HG02870 (cell line): ENCODE measurements around the gene TMCC1.
"Not testable (repeated sequence)": the region's sequence is repeated elsewhere in the genome, so short reads cannot be mapped to it uniquely, and the experiment has no call there.

Experiments
- ATAC-seq: cut with Tn5 transposase; IDR thresholded peaks from one replicate; pipeline ENCODE4 v1.9.1; 2021; ENCODE audit warnings: mild to moderate bottlenecking, moderate library complexity; ENCODE audit not compliant: unreplicated experiment

The TMCC1 gene

DNA sequence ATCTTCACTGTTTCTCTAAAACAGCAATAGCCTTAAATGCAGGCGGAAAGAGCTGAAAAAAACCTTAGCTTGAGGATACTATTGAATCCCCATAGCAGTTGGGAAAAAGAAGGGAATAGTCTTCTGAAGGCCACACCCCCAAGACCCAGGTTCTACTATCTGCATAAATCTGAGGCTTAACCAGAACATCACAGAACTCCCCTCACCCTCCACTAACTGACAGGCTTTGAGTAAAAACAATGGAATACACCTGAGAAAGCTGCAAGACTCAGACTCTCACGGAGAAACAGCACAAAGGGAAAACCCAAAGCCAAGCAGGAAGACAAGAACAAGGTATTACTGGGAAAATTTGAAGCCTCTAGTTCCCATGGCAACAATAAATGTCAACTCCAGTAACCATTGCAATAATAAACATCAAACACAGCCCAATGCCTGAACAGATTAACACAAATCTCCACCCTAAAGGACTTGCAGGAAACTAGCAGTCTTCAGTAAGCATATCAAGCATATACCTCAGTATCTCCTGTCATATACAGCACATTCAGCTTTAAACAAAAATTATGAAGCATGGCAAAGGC is 56.4 kb downstream of the TMCC1 start:
- no peak for ATAC-seq

DNA sequence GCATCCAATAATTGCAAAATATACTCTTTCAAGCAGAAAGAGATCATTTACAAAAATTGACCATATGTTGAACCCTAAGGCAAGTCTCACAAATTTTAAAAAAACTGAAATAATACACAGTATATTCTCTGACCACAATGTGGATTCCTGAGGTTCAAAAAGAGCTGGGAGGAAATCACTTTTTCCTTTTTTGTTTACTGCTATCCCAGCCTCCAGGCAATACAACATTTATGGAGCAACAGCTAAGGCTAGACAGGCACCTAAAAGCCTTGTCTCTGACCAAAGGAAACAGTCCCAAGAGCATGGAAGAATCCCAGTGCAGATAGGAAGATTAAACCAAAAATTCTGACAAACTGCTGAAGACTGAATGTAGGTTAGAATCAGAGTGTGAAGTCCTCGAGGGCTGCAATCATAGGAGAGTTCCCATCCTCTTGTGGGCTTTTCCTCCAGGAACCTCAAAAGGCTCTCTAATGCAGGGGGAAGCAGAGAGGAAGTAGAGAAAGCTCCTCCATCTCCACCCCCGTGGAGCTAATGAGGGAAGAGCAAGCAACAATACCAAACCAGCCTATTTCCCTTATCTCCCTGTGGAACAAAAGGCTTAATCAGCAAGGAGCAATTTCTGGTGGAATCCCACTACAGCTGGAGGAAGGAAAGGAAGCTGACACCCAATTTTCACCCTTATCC is 57.0 kb downstream of the TMCC1 start:
- no peak for ATAC-seq

DNA sequence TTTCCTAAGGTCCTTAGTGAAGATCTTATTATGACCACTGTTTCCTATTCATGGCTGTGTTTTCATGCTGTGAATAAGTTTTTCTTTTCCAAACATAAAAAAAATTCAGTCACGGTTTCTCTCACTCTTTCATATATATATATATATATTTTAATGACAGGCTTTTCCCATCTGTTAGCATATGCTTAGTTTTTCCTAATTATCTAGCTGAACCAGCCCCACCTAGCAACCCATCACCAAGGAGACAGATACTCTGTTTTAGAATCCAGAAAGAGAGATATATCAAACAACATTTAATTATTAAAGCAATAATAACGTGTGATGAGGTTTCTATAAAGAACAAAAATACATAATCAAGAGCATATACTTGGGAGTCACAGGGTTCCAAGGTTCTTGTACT is 58.3 kb downstream of the TMCC1 start:
- ATAC-seq, result no peak

- ATAC-seq, result no peak
Measured at GRCh38 chr3:129834580-129834979, 58.9 kb downstream of the TMCC1 start.

GRCh38 chr3:129831942-129832341 is 61.6 kb downstream of the TMCC1 start:
- not testable (repeated sequence) for ATAC-seq

DNA sequence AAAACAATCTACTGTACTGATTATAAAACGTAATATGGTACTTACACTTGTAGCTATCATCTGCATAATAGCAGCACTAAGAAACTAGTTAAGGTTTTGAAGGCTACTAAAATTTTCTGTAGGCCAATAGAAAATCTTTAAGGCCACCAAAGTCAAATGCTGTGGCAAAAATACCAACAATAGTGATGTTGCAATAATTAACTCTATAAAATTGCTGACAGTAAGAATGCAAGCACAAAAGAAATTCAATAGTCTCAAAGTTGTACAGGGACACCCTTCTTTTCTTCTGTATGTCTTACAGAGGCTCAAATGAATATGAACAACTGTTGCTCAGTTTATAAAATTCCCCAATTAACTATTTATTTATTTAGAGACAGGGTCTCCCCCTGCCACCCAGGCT is 62.0 kb downstream of the TMCC1 start:
- no peak for ATAC-seq

- no peak for ATAC-seq
Measured at GRCh38 chr3:129829640-129830039, 63.9 kb downstream of the TMCC1 start.

DNA sequence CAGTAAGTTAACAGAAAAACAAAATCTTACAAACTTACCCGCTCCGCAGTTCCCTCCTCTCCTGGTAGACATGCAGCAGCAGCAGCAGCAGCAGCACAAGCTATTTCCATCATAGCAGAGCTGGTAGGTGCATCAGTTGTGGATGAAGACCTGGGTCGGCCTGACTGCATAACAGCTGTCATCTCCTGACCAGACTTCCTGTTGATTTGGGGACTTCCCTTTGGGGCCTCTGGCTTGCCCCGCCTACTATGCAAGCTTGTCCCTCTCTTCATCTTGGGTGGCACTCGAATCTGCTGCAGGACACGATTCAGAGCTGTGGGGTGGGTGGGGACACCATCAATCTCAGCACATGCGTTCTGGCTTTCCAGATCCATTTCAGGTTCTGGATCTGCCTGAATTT is 65.7 kb downstream of the TMCC1 start:
- ATAC-seq, result peak; percentile 83

GRCh38 chr3:129824926-129825541 is 68.5 kb downstream of the TMCC1 start:
- ATAC-seq, result no peak

GRCh38 chr3:129822679-129823078 is 70.8 kb downstream of the TMCC1 start:
- no peak for ATAC-seq

DNA sequence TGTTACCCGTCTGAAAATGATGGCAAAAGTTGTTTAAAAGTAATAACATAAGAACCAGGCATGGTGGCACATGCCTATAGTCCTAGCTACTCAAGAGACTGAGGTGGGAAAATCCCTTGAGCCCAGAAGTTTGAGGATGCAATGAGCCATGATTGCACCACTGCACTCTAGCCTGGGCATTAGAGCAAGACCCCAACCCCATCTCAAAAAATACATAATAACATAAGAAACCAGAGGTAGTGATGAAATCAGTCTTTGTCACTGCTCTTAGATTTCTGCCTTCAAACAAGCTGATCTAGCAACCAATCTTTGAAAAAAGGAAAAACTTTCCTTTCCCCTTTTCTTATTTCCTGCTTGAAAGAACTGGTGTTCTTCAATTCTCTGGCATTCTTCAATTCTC is 71.3 kb downstream of the TMCC1 start:
- no peak for ATAC-seq

DNA sequence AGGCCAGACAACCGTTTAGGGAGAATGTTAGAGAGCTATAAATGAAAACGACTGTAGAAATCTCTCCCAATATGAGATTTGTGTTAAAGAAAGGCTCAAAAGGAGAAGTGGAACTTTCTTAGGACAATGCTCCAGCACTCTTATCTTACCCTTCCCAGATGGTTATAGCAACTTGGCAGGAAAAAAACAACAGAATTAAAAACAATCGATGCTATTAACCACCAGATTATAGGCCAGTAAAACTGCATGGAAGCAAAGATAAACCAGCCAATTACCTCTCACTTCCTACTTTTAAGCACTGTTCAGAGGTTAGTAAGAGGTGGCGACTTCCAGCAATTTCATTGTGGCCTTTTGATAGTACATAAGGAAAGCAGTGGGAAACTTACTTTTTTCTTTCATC is 72.9 kb downstream of the TMCC1 start:
- ATAC-seq, result no peak

DNA sequence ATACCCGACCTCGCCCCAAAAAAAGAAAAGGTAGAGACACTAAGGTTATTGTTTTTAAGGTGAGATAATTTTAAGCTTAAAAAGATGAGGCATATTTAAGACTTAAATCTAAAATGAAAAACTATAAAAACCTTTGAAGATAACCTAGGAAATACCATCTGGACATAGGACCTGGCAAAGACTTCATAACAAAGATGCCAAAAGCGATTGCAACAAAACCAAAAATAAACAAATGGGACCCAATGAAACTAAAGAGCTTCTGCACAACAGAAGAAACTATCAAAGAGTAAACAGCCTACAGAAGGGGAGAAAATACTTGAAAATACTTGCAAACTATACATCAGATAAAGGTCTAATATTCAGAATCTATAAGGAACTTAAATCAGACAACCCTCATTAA is 80.9 kb downstream of the TMCC1 start:
- no peak for ATAC-seq

DNA sequence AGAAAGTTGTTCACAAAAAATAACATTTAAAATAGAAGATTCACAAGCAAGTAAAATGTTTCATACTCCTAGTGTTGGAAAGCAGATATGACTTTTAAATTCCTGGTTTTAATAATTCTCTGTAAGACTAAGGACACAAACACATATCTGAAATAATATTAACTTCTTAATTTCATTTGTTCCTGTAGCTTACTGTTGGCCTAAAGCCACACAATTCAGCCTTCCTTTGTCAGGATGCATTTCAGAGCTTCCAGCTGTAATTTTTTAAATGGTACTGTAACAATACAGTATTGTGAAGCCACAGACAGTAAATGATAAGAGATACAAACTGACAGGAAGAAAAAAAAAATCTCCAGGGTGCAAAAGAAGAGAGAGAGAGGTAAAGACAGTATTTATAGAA is 84.2 kb downstream of the TMCC1 start:
- no peak for ATAC-seq

DNA sequence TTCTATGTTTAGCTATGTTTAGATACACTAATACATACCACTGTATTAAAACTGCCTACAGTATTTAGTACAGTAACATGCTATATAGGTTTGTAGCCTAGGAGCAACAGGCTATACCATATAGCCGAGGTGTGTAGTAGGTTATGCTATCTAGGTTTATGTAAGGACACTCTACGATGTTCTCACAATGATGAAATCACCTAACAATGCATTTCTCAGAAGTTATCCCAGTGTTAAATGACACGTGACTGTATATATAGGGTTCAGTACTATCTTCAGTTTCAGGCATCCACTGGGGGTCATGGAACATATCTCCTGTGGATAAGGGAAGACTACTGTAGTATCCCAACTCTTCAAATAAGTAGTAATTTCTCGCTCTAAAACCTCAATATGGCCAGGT is 97.4 kb downstream of the TMCC1 start:
- ATAC-seq, result no peak

GRCh38 chr3:129795186-129796010 is 98.1 kb downstream of the TMCC1 start:
- ATAC-seq, result no peak

GRCh38 chr3:129794311-129795185 is 99.0 kb downstream of the TMCC1 start:
- ATAC-seq, result no peak

DNA sequence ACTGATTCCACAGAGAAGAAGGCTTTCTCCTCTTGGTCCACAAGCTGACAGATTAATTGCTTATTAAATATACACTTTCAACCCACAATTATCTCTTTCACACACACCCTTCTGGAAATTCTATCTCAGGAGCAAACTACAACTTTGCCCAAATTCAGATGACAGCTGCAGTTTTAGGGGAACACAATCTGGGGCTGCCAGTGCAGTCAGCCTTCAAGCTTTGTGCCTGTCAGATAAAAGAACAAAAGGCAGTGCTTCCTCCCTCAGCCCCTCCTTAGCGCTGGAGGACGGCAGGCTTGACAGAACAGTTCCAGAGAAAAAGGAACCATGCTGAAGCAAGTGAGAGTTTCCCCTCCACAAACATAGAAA is 99.6 kb downstream of the TMCC1 start:
- ATAC-seq, result no peak

- peak; percentile 77 for ATAC-seq
Measured at GRCh38 chr3:129793319-129793718, 100.2 kb downstream of the TMCC1 start.

GRCh38 chr3:129783470-129783869 is 110.0 kb downstream of the TMCC1 start:
- ATAC-seq, result no peak

- ATAC-seq, result no peak
Measured at GRCh38 chr3:129778871-129779270, 114.6 kb downstream of the TMCC1 start.
